ENCODE results near the gene EPB41L1. TPM values are rescaled to one million over a fixed set of nuclear protein-coding genes. Genes with fewer than 3 reads are reported as not detected.

The EPB41L1 gene
- total and polyA plus RNA-seq, 2 experiments from 2014 or later: 24.1 to 48.7 TPM

DNA sequence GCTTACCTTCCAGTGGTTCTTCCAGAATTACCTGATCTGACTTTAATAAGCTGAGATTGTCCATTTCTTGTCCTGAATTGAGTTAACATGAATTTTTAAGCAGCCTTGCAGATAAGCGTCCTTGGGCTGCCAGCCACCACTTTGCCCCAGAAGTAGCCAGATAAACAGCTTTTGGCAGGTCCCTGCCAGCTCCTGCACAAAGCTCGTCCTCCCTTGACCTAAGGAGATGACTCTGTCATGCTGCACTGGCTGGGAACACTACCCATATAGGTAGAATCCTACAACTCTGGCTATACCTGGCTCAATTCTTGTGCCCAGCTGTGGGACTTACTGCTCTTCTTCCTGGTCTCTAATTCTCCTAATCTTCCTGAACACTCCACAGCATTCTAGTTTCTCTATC is 42.1 kb downstream of the EPB41L1 start (continued):
- no peak for TF ChIP-seq ZNF462 (CRISPR knock-in tag; IDR thresholded peaks at IDR 0.05)
- no peak for TF ChIP-seq POLR2AphosphoS5 (IDR thresholded peaks at IDR 0.05; ENCODE audit: low read depth)

- Histone ChIP-seq H3F3A (replicated peaks; ENCODE audit: low read depth) (no peaks in the 10 kb centered on the region), H2AFZ (no peak overlapping the region), H3K27me3 (ENCODE audit: insufficient read depth) (no peaks in the 10 kb centered on the region), H3K9me2 (ENCODE audit: insufficient read depth) (no peaks in the 10 kb centered on the region), H3K4me1 (ENCODE audit: insufficient read depth) (no peaks in the 10 kb centered on the region), H3K27ac (ENCODE audit: low read depth) (no peak overlapping the region), H3K79me2 (replicated peaks; ENCODE audit: insufficient read depth) (no peaks in the 10 kb centered on the region), H3K4me2 (no peak overlapping the region), H3K4me3 (no peak overlapping the region), H3K36me3 (ENCODE audit: insufficient read depth) (no peaks in the 10 kb centered on the region), H4K20me1 (replicated peaks; ENCODE audit: insufficient read depth) (no peaks in the 10 kb centered on the region)
- Mint-ChIP-seq H3K4me3 (no peak overlapping the region), H3K27me3 (ENCODE audit: insufficient read depth, low read depth, poor library complexity) (peaks cover 1% of the 10 kb centered on the region), H3K4me1 (peaks cover 2% of the 10 kb centered on the region; the same call in 1 of the 3 replicates), H3K9me3 (no peaks in the 10 kb centered on the region; the same call in 2 of the 3 replicates), H3K36me3 (ENCODE audit: low read depth) (no peaks in the 10 kb centered on the region; the same call in 2 of the 3 replicates), H3K27ac (no peak overlapping the region)
- ATAC-seq: no peak
- no peak for DNase-seq (ENCODE audit: low spot score)
- TF ChIP-seq STAT1 (IDR thresholded peaks at IDR 0.05; ENCODE audit: unreplicated experiment) (no peak), EZH2 (IDR thresholded peaks at IDR 0.05; ENCODE audit: low read depth, unreplicated experiment) (no peak), ZNF114 (CRISPR knock-in tag; IDR thresholded peaks at IDR 0.05) (no peak), EZH2phosphoT487 (IDR thresholded peaks at IDR 0.05; ENCODE audit: unreplicated experiment) (no peak), JUNB (IDR thresholded peaks at IDR 0.05; ENCODE audit: unreplicated experiment) (no peak), CREB1 (CRISPR knock-in tag; IDR thresholded peaks at IDR 0.05; ENCODE audit: low read depth) (no peak), ZNF331 (CRISPR knock-in tag; IDR thresholded peaks at IDR 0.05; ENCODE audit: low read depth) (no peak), POLR2AphosphoS5 (IDR thresholded peaks at IDR 0.05; ENCODE audit: low read depth) (no peak), ETS1 (IDR thresholded peaks at IDR 0.05) (no peak)
- TF ChIP-seq, protein P1, sequence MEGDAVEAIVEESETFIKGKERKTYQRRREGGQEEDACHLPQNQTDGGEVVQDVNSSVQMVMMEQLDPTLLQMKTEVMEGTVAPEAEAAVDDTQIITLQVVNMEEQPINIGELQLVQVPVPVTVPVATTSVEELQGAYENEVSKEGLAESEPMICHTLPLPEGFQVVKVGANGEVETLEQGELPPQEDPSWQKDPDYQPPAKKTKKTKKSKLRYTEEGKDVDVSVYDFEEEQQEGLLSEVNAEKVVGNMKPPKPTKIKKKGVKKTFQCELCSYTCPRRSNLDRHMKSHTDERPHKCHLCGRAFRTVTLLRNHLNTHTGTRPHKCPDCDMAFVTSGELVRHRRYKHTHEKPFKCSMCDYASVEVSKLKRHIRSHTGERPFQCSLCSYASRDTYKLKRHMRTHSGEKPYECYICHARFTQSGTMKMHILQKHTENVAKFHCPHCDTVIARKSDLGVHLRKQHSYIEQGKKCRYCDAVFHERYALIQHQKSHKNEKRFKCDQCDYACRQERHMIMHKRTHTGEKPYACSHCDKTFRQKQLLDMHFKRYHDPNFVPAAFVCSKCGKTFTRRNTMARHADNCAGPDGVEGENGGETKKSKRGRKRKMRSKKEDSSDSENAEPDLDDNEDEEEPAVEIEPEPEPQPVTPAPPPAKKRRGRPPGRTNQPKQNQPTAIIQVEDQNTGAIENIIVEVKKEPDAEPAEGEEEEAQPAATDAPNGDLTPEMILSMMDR (conservative IDR thresholded peaks at IDR 0.05; ENCODE audit: low read depth in 2 of 2): no peak
Observed at GRCh38 chr20:36197271-36197670, 42.7 kb downstream of the EPB41L1 start.
